GM18867 (cell line): Measurements from ENCODE around the gene CFAP45.

Source experiments
- ATAC-seq: cut with Tn5 transposase; IDR thresholded peaks from one replicate; pipeline ENCODE4 v1.9.1; 2021; ENCODE audit warnings: mild to moderate bottlenecking, moderate library complexity; ENCODE audit not compliant: unreplicated experiment

CFAP45 gene

GRCh38 chr1:159937054-159937750 is 37.2 kb upstream of the CFAP45 start:
- ATAC-seq: no peak

GRCh38 chr1:159936273-159936904 is 36.4 kb upstream of the CFAP45 start:
- peak; percentile 54 for ATAC-seq

- ATAC-seq: no peak
Measured at GRCh38 chr1:159935719-159936272, 35.8 kb upstream of the CFAP45 start.

- ATAC-seq: no peak
Measured at GRCh38 chr1:159935305-159935704, 35.3 kb upstream of the CFAP45 start.

- no peak for ATAC-seq
Measured at GRCh38 chr1:159934136-159935039, 34.4 kb upstream of the CFAP45 start.

- no peak for ATAC-seq
Measured at GRCh38 chr1:159933347-159933746, 33.4 kb upstream of the CFAP45 start.

GRCh38 chr1:159932296-159933285 is 32.6 kb upstream of the CFAP45 start:
- no peak for ATAC-seq

GRCh38 chr1:159931795-159932173 is 31.8 kb upstream of the CFAP45 start:
- ATAC-seq: no peak

GRCh38 chr1:159931101-159931794 is 31.3 kb upstream of the CFAP45 start:
- no peak for ATAC-seq

GRCh38 chr1:159930634-159931033 is 30.7 kb upstream of the CFAP45 start:
- ATAC-seq: no peak

- ATAC-seq: no peak
Measured at GRCh38 chr1:159930216-159930615, 30.3 kb upstream of the CFAP45 start.

GRCh38 chr1:159929155-159930051 is 29.4 kb upstream of the CFAP45 start:
- no peak for ATAC-seq

- ATAC-seq: no peak
Measured at GRCh38 chr1:159928491-159929050, 28.6 kb upstream of the CFAP45 start.

- no peak for ATAC-seq
Measured at GRCh38 chr1:159927849-159928431, 28.0 kb upstream of the CFAP45 start.

GRCh38 chr1:159927211-159927848 is 27.4 kb upstream of the CFAP45 start:
- no peak for ATAC-seq

GRCh38 chr1:159925719-159926078 is 25.7 kb upstream of the CFAP45 start:
- ATAC-seq: no peak
